ENCODE measurements around the gene F13A1.

The F13A1 gene

DNA sequence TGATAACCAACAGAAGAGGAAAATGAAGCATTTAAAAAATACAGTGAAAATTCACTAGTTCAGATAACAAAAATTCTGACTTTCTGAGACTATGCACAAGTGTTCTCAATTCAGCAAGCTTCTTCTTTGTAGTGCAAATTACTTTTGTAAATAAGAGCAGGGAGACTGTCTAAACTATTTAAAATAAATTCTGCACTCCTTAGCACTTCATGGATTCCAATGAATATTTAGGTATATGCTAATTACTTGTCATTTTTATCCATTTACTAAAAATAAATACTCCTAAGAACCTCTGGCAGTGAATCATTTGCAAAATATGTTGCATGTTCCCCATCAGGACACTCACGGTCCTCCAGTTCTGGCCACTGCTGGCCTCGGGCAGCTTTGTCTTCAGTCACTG lies 139.8 kb downstream of the F13A1 start:
- no peak for DNase-seq

DNA sequence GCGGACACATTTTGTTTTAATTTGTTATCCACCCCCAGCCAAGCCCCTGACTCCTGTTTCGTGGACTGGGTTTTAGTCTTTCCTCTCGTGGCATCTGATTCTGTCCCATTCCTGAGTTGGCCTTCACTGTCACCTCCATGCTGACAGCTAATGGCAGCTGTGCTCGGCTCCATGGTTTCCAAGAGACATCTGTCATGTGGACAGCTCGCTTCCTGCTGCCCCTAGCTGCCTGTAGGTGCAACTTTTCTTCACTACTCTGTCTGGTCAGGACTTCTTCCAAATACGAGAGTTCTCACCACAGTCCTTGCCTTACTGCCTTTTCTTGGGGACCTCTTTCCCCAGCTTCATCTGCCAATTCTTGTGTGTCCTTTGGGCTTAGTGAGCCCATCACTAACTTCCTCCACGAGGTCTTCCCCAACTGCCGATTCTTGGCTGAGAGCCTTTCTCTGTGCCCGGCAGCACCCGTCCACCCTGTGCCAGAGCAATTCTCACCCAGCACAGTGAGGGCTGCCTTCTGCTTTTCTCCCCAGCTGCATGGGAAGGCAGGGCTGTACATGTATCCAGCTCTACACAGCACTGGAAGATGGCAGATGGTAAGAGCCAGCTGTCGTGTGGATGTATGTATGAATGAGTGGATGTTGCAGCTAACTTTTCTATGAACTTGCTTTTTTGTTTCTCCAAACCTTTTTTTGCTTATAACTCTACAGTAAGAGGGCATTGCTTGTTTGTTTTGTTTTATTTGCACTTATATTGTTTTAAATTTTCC lies 140.4 kb downstream of the F13A1 start:
- no peak for DNase-seq

DNA sequence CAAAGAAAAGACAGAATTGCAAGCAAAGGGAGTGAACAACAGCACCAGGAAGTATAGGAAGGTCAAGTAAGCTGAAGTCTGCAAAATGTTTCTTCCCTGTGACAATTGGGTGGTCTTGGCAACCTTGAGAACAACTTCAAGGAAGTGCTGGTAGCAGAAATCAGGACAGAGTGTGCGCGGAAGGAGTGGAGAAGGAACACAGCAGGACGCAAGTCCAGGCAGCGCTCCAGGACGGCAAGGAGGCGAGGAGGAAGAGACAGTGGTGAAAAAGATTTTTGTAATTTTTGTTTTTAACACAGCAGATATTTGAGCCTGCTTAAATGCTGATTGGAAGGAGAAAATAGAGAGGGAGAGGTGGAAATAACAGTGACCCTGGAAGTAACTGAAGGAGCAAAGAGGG lies 141.7 kb downstream of the F13A1 start:
- DNase-seq, result no peak

GRCh38 chr6:6177754-6178153 lies 142.7 kb downstream of the F13A1 start:
- DNase-seq, result no peak

- no peak for DNase-seq
Measured at GRCh38 chr6:6176586-6177228, 143.8 kb downstream of the F13A1 start.

- no peak for DNase-seq
Measured at GRCh38 chr6:6176127-6176526, 144.3 kb downstream of the F13A1 start.

DNA sequence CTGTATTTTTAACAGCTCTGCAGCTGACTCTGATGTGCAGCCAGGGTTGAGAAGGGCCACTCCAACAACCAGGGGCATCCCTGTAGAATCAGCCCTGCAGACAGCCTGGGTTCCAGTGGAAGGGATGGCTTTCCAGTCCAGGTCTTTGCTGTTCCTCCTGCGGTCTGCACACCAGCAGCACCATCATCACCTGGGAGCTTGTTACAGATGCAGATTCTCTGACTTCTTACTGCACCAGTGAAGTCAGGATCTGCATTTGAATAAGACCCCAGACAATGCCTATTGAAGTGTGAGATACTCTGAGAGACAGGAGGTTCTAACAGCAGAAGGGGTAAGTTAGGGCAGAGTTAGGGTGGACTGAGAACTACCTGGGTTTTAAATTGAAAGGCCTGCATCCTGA lies 151.3 kb downstream of the F13A1 start:
- no peak for DNase-seq

GRCh38 chr6:6166064-6166463 lies 154.4 kb downstream of the F13A1 start:
- DNase-seq, result no peak

GRCh38 chr6:6164367-6164766 lies 156.1 kb downstream of the F13A1 start:
- DNase-seq, result no peak

- no peak for DNase-seq
Measured at GRCh38 chr6:6154335-6154734, 166.1 kb downstream of the F13A1 start.

DNA sequence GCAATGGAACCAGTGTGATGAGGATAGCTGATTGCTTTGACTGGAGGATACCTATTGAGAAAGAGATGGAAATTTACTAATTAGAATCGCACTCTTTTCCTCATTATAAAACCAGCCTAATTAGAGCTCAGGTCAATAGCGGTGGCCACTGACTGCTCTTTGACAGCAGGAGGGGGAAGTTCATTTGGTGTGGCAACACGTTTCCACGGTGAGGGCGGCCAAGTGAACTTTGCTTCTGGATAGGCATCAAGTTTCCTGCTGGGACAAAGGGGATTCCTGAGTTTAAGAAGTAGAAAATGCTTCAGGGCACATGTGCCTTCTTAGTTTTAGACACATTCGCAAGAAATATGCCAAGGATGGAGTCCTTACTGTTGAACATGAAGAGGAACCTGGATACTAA lies 168.4 kb downstream of the F13A1 start:
- DNase-seq, result no peak

DNA sequence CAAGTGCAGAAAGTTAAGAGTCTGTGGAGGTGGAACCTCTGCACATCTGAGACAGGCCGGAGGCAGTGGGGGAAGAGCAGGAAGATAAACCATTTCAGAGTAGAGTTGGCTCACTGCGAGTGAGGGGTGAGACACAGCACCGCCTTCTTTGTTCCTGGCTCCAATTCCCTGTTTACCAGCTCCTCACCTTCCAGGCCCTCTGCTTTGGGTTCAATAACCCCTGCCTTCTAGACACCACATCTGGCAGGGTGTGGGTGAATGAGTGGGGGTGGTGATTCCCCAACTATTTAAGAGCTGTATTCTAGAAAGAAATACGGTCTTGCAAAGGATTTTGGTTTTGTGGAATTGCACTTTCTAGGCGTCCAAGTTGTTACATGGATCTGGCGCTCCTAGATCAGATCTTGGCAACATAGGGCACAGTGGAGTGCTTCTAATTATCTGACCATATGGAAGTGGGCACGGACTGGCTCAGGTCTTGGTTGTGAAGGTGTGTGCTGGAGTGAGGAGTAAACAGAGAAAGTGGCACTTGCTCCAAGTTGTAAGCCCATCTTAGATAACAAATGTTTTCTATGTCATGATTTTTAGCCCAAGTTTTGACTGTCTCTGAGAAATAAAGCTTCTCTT lies 172.2 kb downstream of the F13A1 start:
- no peak for DNase-seq

- DNase-seq, result no peak
Measured at GRCh38 chr6:6131492-6132109, 188.9 kb downstream of the F13A1 start.

GRCh38 chr6:6125495-6125894 lies 195.0 kb downstream of the F13A1 start:
- DNase-seq, result no peak

GRCh38 chr6:6123803-6124202 lies 196.7 kb downstream of the F13A1 start:
- no peak for DNase-seq

DNA sequence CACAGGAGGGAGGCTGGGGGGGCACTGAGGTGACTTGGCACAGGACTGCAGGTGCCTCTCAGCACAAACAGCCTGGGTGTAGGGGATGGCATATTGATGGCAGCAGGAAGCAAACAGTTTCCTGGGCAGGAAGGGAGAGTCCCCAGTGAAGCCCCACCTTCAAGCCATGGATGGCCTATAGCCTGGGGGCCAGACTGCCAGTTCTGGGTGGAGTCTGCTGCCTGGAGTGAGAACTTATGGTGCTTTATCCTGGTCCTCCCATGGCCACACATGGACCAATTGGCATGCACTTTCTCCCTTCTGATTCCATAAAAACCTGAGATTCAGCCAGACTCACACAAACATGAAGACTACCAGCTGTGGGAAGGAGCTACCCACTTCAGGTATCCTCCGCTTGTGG lies 198.5 kb downstream of the F13A1 start:
- no peak for DNase-seq

- DNase-seq, result no peak
Measured at GRCh38 chr6:6105472-6106036, 214.9 kb downstream of the F13A1 start.
